D721Med (cell line): ENCODE data around the gene NFIA.
A peak's percentile ranks its signal among the peaks of the same experiment; 100 is the strongest.

ENCODE experiments used
- DNase-seq: peaks from one replicate; pipeline ENCODE4 v3.0.0; 2011; ENCODE audit warnings: low spot score; ENCODE audit not compliant: insufficient read length
- FAIRE-seq: peaks from 2 replicates; lab custom pipeline; 2011; peaks lifted over from hg19 to GRCh38; lab: Jason Lieb, UNC
- CTCF ChIP-seq: IDR thresholded peaks from 2 replicates; pipeline ENCODE4 v1.5.1; 2012; ENCODE audit warnings: mild to moderate bottlenecking, control low read depth; ENCODE audit not compliant: insufficient read depth; ENCODE audit errors: missing control alignments

NFIA gene

GRCh38 chr1:61049850-61050540, 32.4 kb upstream of the NFIA start:
- peak; percentile 93 for TF ChIP-seq CTCF
- FAIRE-seq, result no peak
- DNase-seq, result peak; percentile 55

GRCh38 chr1:61050541-61051442, 31.6 kb upstream of the NFIA start:
- no peak for FAIRE-seq
- DNase-seq, result no peak
- no peak for TF ChIP-seq CTCF

GRCh38 chr1:61051443-61051718, 31.0 kb upstream of the NFIA start:
- no peak for TF ChIP-seq CTCF
- FAIRE-seq (no peak), DNase-seq (no peak)

GRCh38 chr1:61051719-61052394, 30.5 kb upstream of the NFIA start:
- DNase-seq (no peak), FAIRE-seq (no peak)
- no peak for TF ChIP-seq CTCF

GRCh38 chr1:61052395-61053225, 29.8 kb upstream of the NFIA start:
- FAIRE-seq (no peak), DNase-seq (no peak)
- TF ChIP-seq CTCF, result no peak

- no peak for FAIRE-seq
- no peak for TF ChIP-seq CTCF
- no peak for DNase-seq
Measured at GRCh38 chr1:61053226-61053711, 29.1 kb upstream of the NFIA start.
